Stimulated activated CD4-positive, alpha-beta T cell treated with anti-CD3 and anti-CD28 coated beads, Interleukin-12 subunit alpha, Interleukin-12 subunit beta, amount 100 ng/mL, for 24 hours (primary cell): Measurements from ENCODE around the gene REXO1.

Experiments used
- DNase-seq, 2 experiments: peaks; one replicate each; pipeline ENCODE4 v3.0.0-alpha.2; 2020; ENCODE audit warnings: low read depth in 2 of 2

REXO1 gene

DNA sequence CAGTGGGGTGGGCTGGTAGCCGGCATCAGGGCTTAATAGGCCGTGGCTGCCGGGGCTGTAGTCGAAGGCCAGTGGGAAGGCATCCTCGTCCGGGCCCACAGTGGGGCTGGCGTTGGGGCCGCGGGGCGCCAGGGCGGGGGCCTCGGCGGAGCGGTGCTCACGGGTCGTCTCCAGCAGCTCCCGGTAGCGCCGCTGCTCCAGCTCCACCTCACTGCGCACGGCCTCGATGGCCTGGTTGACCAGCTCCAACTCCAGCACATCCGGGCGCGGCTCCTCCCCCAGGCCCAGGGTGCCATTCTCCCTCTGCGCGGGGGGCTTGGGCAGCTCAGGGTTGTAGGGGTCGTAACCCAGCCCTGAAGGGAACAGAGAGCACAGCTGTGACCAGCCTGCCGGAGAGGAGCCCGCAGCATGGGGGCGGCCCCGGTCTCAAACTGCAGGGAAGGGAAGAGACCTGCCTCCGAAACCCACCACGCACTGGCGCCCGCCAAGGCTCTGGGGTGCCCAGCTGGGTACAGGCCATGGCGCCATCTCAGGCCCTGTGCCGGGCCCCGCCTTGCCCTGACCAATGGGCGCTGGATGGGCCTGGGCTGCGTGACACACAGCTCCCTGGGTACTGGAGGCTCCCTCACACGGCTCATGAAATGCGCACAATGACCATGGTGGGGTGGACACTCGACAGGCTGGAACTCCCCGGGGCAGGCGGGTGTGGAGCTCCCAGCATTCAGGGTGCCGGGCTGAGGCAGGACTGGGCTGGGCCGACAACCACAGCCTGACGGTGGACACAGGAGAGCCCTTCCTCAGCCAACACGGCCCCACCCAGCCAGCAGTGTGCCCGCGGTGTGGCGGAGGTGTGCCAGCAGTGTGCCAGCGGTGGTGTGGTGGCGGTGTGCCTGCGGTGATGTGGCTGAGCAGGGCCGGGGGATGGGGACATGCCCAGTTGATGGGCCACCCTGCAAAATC, 19.7 kb downstream of the REXO1 start:
- DNase-seq, result no peak

DNA sequence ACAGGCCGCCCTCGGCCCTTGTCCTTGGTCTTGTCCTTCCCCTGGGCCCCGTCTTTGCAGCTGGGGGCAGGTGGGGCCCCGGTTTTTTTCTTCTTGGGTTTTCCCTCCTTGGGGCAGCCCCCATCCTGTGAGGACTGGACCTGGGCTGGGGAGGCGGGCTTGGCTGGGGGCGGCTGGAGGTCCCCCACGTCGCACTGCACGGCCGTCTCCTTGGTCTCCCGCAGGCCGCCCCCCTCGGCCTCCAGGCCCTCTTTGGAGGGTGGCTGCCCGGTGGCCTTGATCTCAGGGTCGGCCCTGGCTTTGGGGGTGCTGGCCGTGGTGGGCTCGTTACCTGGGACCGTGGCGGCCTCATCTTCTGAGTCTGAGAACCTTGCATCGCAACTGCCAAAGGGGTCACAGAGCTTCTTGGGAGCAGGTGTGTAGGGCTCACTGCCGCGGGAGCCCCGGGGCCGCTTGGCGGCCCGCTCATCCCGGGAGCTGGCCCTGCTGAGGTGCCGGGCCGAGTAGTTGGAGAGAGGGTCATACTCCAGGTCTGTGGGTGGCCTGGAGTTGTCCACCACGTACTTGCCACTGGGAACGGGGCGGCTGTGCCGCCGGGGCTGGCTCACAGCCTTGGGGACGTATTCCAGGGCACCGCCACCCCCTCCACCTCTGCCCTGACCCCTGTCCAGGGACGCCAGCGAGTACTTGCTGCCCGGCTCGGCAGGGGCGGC, 20.6 kb downstream of the REXO1 start:
- DNase-seq, result no peak

DNA sequence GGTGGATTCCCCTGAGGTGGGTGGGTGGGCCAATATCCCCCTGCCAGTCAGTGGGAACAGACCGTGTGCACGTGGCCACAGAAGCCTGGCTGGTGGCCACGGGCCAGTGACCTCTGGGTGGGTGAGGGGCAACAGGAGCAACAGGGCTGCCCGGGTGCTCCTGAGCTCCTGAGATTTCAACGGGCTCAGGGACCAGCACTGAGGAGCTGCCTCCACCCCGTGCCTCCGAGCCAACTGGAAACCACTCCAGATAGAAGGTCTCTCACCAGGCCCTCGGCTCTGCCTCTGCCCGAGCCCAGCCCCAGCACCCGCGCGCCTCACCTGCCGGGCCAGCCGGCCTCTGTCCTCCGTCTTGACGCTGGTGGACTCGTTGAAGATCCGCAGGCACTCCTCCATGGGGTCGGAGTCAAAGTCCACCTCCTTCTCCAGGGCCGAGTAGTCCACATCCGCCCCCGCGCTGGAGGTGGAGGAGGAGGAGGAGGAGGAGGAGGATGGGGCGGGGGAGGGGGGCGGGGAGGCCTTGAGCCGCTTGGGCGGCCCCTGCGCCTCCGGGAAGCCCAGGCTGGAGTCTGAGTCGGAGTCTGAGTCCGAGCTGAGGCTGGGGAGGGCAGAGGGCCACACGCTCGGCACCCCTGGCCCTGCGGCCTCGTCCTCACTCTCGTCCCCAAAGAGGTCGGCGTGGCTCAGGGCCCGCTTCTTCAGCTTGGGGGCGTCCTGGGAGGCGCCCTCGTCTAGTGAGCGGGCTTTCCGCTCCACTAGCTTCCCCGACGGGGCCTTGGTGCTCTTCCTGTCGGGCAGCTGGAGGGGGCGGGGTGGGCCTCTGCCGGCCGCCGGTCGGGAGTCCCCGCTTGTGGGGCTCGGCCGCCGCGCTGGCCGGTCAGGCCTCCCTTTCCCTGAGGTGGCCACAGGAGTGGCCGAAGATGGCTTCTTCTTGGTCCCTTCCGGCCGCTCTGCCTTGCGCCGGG, 21.4 kb downstream of the REXO1 start:
- DNase-seq, result no peak

DNA sequence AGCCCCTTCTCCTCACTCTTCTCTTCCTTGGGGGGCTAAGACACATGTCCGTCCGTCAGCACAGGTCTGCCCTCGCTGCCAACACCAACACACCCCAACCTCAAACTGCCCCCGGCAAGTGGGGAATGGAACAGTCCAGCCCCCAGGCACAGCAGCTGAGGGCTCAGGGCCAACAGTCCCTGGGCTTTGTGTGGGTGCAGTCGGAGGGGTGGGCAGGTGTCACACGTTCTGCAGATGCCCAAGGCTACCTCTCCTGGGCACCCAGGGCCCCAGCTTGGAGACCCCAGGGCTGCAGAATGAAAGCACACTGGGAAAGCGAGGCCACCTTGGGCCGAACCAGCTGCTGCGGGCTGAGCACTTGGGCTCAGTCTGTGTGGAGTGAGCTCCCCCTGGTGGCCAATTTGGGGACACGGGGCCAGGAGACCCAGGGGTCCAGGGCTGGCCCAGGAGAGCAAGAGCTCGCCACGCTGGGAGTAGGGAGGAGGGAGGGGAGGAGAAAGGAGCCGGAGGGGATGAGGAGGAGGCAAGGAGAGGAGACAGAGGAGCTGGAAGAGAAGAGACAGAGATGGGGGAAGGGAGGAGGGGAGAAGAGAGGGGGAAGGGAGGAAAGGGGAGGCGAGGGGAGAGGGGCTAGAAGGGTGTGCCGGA, 22.2 kb downstream of the REXO1 start:
- peak; percentile 36 to 72 for DNase-seq

DNA sequence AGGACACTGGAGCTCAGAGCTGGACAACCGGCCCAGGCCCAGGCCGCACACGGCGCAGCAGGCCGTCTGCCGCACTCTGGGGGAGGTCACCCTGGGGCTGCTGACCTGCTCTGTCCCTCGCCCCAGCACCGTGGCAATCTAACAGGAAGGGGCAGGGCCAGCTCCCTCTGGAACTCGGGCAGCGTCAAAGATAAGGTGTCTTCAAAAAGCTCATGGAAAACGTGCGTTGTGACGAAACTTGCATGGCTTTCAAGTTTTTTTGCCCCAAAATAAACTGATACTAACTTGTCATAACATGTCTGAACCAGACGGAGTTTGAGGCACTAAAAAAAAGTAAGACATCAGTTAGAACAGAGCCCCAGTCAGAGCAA, 24.0 kb downstream of the REXO1 start:
- DNase-seq, result no peak

DNA sequence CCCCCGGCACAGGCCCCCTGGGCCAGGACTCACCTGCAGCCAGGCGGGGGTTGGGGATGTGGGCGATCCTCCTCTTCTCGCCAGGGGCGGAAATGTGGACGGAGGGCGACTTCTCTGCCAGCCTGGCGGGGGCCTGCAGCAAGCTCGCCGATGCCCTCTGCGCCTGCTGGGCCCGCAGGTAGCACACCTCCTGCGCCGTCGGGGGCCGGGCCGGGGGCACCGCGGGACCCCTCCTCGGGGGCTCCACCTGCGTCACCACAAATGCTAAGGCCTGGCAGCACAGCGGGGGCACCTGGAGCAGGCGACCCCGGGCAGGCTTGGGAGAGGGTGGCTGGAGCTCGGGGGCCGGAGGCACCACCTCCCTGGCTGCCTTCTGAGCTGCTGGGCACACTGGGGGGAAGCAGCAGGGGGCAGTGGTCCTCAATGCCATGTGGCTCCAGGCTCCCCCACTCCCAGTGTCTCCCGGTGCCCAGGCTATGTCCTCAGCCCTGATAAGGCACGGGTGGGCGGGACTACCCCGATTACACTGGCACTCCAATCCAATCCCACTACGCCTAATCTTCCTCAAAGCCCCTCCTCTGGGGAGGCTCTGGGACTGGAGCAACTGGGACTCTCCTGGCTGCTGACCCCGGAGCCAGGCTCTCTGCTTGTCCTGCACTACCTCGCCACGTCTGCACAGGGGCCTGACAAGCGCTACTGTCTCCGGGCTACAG, 24.6 kb downstream of the REXO1 start:
- DNase-seq, result no peak

DNA sequence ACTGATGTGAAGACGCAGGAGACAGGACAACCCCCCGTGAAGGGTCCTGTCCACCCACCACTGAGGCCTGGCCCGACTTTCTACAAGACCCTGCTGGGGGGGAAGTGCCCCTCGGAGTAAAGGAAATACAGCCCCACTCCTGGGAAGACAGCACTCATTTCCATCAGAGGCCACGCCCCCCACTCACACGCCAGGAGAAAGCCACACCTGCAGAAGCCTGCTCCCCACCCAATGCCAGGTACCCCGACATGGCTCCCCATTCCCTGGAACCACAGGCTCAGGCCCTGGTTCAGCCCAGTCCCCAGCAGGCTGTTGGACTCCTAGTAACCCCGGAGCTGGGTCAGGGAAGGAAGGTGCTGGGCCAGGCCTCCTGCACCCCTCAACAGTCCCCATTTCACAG, 25.3 kb downstream of the REXO1 start:
- DNase-seq, result no peak

DNA sequence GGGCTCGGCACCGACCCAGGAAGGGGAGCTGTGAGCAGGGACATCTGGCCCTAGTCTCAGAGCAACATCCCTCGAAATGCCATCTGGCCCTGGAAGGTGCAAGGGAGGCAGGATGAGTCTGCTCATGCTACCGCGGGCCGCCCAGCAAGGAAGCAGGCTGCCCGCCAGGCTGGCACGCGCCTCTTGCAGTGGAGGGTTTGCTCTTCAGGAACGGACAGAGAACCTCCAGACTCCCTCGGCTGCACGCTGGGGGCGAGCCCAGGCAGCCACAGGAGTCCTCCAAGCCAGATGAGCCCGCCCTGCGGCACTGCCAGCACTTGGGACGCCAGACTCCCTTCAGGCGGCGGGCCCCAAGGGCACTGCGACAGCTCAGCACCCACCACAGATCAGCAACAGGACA, 26.1 kb downstream of the REXO1 start:
- DNase-seq, result no peak

DNA sequence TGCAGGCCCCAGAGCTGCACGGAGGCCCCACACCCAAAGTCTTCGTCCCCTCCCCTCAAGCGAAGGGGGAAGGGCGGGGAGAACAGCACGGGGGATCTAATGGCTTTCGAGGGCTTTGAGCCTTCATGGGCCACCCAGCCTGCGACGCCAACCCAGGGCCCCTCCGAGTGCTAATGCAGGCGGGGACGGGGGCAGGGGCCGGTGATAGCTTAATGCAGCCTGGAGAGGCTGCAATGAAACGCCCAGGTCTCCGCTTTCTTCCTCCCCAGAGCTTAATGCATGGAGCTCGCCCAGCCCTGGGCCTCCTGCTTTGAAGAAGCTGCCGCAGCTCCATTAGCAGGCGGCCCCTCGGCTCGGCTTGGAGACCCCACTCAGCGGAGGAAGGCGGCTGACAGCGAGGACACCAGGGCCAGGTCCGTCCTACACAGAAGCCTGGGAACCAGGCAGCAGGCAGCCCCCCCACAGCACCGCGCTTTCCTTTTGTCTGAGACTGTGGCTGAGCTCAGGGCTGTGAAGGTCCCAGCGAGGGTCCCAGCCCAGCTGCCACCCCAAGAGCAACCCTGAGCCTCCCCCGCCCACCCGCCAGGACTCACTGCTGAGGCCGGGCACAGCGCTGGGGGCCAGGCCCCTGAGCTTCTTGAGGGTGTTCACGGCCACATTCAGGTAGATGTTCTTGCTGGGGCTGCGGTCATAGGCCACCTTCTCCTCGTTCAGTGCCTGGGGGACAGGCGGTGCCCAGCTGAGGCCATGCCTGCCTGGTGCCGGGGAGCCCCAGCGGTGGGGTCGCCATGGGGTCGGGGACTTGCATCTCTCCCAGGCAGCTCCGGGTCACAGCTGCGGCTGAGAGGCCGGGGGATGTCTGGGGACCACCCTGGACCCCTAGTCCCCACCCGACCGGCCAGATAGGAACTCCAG, 28.7 kb downstream of the REXO1 start:
- no peak for DNase-seq

DNA sequence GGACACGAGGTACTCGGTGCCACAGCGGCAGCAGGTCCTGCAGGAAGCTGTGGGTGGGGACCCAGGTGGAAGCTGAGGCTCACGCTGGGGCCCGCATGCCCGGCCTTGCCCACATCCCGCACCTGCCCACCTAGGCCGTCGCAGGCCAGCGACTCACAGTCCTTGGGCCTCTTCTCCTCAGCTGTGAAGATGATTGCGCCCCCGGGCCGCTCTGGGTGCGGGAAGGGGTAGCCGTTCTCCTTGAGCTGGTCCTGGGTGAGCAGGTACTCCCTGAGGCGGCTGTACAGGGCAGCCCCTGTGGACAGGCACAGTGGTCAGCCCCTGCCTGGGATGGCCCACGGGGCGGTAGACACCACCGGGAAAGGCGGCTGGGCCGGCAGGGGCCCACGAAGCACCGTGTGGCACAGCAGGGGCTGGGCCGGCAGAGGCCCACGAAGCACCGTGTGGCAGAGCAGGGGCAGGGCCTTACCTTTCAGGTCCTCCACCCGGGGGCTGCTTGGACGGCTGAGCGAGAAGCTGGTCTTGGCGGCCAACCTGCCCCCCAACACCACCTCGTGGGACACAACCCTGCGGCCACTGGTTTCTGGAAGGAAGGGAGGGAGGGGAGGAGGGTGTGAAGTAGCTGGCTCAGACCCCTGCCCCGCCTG, 29.6 kb downstream of the REXO1 start:
- DNase-seq, result no peak

DNA sequence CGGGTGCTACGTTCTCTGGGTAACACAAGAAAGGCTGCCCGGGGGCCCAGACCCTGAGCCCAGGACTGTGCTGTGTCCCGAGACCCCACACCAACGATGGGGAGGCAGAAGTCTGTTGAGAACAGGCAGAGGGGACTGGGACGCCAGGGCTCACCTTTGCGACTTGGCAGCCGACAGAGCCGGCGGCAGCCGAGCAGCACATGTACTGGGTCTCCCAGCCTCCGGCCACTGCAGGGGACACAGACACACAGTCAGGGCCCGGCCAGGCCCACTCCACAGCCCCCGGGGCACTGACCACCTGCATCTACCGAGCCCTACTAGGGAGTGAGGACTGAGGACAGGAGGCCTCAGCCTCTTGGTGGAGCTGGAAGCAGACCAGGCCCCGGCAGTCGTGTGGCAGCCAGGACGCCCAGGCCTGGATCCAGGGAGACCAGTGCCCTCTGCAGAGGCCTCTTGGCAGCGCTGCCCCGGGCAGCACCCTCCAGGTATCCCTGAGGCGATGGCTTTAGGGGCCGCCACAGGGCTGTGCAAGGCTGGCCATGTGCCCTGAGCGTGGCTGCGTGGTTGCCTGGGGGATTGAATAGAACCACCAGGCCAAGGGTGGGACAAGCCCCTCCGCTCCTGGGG, 30.6 kb downstream of the REXO1 start:
- DNase-seq, result no peak

DNA sequence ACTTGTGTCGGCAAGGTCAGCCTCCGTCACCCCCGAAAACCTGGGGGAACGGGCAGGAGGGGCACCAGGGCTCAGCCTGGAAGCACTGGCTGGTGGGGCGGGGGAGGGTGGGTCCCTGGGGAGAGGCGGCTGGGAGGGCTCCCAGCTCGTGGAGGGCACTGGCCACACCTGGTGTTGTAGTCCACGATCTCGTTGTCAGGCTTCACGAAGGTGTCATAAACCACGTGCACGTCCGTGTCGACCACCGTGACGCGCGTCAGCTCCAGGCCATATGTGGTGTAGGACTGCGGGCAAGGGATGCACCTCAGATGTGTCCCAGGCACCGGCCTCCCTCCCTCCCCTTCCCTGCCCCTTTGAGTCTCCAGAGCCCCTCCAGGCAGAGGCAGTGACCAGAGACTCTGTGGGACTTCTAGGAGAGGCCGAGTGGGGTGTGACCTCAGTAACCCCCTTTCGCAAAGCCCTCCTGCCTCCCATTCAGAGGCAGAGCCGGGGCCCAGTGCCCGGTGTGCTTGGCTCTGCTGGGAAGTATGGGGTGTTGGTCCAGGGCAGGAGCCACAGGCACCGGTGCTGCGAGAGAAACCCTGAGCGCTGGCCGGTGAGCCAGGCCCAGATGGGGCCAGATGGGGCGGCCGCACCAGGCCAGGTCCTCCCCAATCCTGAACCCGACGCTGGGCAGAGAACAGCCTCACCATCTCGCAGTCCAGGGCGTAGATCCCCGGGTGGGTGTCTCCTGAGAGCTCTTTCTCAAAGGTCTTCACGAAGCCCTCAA, 31.6 kb downstream of the REXO1 start:
- no peak for DNase-seq

DNA sequence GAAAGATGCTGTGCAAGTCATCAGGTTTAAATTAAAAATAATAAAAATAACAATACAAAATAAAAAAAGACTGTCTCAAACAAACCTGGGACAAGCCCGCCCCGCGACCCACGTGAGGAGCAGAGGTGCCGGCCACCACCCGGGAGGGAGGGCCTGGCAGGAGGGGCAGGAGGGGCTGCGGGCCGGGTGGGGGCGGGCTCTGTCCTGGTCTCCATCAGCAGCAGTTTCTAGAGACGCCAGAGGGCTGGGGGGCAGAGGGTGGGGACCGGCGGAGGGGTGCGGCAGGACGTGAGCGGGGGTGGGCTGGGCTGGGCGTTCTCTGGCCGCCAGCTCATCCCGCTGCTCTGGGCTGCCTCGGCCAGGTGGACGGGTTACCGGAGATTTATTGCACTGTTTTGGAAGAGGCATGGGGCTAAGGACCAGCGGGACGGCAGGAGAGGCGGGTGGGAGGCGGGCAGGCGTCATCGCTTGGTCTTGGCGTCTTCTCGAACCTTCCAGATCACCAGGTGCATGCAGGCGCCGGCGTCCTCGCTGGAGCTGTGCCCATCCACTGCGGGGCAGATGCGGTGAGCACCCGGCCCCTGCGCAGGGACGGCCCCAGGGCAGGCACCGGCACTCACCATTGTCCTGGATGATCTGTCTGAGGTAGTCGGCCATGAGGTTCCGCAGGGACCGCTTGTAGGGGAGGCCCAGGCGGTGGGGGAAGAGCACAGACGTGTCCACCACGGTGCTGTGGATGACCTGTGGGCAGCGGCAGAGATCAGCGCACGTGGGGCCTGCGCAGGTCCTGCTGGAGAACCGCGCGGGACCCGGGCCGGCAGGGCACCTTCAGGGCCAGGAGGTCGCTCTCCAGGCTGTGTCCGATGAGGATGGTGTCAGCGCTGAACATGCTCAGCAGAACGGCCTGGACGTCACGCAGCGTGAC, 32.4 kb downstream of the REXO1 start:
- no peak for DNase-seq

DNA sequence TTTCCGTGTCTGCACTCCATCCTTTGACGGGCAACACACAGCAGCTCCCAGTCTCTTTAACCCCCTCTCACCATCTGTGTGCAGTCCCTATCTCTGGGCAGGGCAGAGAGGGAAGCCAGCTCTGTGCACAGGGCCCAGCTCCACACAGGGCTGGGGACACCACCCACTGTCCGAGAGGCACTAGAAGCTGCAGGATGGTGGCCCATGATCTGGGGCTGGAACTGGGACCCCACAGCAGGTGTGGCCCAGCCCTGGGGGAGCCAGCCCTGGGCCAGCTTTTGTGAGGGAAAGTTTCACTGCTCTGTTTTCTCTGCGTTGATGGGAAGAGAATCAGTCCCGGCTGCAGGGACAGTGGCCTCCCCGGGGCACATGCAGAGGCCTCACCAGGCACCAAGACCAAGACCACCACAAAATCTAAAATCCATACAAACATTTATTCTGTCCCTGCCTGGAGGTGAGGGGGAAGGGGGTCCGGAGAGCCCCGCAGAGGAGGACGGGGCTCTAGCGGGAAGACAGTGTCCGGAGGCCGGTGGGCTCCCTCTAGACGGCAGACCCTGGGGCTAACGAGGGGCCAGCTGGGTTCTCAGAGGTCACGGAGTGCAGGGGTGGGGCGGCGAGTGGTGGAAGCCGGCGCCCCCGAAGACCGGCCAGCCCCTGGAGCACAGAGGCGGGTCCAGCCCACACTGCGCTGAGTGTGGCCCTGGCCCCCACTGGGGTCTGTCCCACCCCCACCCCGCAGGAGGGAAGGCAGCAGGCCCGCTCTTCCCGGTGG, 33.3 kb downstream of the REXO1 start:
- DNase-seq, result no peak

DNA sequence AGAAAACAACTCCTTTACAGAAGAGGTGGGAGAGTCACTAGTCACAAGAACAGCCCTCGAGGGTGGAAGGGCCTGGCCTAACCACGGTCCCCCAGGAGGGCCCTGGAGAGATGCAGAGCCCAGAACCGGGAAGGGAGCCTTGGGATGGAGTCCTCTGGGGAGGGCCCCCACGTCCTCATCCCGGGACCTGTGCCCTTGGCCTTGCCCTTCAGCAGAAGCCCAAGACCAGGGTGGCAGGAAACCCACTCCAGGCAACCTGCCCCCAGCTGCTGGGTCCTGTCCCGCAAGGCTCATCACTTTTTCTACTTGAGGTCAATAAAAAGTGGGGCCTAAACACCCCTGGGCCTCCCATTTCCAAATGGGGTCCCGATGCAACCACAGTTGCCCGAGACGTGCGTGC, 33.9 kb downstream of the REXO1 start:
- DNase-seq, result no peak
